ENCODE data around the gene SPN. TPM values are rescaled to one million over a fixed set of nuclear protein-coding genes. Genes with fewer than 3 reads are reported as not detected.
"Not testable (repeated sequence)": the region's sequence is repeated elsewhere in the genome, so short reads cannot be mapped to it uniquely, and the experiment has no call there.

SPN gene
- total and polyA plus RNA-seq, 9 of the 15 experiments (the other 6 are each of a cell fraction or from before 2014, with no cell fraction given), result 24.3 to 225 (median 79.4) TPM

DNA sequence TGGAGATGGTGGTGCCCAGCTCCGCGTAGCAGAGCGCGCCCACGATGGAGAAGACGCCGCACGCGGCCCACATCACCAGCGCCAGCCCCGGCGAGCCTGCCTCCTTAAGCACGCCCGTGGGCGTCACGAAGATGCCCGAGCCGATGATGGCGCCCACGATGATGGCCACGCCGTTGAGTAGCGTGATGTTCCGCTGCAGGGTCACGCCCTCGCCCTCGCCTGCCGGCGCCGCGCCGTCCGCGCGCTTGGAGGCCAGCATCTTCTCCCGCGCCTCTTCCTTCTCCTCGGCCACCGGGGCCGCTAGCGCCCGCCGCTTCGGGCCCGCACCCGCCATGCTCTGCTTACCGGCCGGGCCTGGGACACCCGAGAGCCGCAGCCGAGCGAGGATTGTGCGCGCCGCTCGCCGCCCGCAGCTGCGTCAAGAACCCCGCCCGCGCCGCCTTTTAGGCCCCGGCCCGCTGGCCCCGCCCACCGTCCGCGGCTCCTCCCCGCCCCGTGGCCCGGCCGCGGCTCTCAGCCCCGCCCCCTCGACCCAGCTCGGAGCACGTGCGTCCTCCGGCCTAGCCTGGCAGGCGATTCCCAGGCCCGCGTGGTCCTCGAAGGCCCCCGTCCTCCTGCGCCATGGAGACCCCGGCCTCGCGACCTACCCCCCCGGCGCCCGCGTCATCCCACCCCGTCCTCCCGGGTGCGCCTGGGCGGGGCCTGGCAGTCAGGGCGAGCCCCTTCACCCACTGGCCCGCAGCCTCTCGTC lies 49.6 kb upstream of the SPN start:
- H3K9me3 ChIP-seq (replicated peaks; ENCODE audit: control insufficient read depth, insufficient read depth, low read depth, low read length); POLR2A ChIA-PET; TF ChIP-seq TEAD4 (IDR thresholded peaks at IDR 0.05; ENCODE audit: low read length); FOXM1 (IDR thresholded peaks at IDR 0.05; ENCODE audit: low read depth): not testable (repeated sequence)
- TF ChIP-seq E2F3 (CRISPR knock-in tag; IDR thresholded peaks at IDR 0.05) (peak; percentile 23; the same call in 1 of the 2 replicates), BHLHE40 (IDR thresholded peaks at IDR 0.05; ENCODE audit: low read length) (peak; percentile 86), TEAD4 (CRISPR knock-in tag; IDR thresholded peaks at IDR 0.05; ENCODE audit: borderline replicate concordance) (0 out of 2 replicates have a peak, but pooled peaks have one; percentile 49), ZNF175 (CRISPR knock-in tag; IDR thresholded peaks at IDR 0.05; ENCODE audit: low read depth) (0 out of 2 replicates have a peak, but pooled peaks have one; percentile 50), FOXM1 (CRISPR knock-in tag; IDR thresholded peaks at IDR 0.05; ENCODE audit: low read depth) (peak; percentile 45; the same call in 1 of the 2 replicates), ZNF12 (CRISPR knock-in tag; IDR thresholded peaks at IDR 0.05) (peak; percentile 74; the same call in 1 of the 2 replicates), CCNT2 (IDR thresholded peaks at IDR 0.05; ENCODE audit: borderline replicate concordance, extremely low read depth, insufficient read length, low read depth, low read length) (peak; percentile 27), ZBTB17 (CRISPR knock-in tag; IDR thresholded peaks at IDR 0.05) (peak; percentile 58; the same call in 1 of the 2 replicates), DMBX1 (CRISPR knock-in tag; IDR thresholded peaks at IDR 0.05; ENCODE audit: borderline replicate concordance) (peak; percentile 54; the same call in 1 of the 2 replicates), CREM (IDR thresholded peaks at IDR 0.05; ENCODE audit: low read depth) (peak; percentile 73; the same call in 1 of the 2 replicates)
- TF ChIP-seq, protein P1, sequence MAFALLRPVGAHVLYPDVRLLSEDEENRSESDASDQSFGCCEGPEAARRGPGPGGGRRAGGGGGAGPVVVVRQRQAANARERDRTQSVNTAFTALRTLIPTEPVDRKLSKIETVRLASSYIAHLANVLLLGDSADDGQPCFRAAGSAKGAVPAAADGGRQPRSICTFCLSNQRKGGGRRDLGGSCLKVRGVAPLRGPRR (CRISPR knock-in tag; IDR thresholded peaks at IDR 0.05), result 0 out of 2 replicates have a peak, but pooled peaks have one; percentile 67
- TF ChIP-seq, protein P2, sequence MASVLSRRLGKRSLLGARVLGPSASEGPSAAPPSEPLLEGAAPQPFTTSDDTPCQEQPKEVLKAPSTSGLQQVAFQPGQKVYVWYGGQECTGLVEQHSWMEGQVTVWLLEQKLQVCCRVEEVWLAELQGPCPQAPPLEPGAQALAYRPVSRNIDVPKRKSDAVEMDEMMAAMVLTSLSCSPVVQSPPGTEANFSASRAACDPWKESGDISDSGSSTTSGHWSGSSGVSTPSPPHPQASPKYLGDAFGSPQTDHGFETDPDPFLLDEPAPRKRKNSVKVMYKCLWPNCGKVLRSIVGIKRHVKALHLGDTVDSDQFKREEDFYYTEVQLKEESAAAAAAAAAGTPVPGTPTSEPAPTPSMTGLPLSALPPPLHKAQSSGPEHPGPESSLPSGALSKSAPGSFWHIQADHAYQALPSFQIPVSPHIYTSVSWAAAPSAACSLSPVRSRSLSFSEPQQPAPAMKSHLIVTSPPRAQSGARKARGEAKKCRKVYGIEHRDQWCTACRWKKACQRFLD (CRISPR knock-in tag; IDR thresholded peaks at IDR 0.05), result 0 out of 2 replicates have a peak, but pooled peaks have one; percentile 59
- TF ChIP-seq, protein P3, sequence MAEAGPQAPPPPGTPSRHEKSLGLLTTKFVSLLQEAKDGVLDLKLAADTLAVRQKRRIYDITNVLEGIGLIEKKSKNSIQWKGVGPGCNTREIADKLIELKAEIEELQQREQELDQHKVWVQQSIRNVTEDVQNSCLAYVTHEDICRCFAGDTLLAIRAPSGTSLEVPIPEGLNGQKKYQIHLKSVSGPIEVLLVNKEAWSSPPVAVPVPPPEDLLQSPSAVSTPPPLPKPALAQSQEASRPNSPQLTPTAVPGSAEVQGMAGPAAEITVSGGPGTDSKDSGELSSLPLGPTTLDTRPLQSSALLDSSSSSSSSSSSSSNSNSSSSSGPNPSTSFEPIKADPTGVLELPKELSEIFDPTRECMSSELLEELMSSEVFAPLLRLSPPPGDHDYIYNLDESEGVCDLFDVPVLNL (CRISPR knock-in tag; IDR thresholded peaks at IDR 0.05; ENCODE audit: low read depth), result 0 out of 2 replicates have a peak, but pooled peaks have one; percentile 44

More for the DNA sequence above, 49.6 kb upstream of the SPN start:
- Histone ChIP-seq H3K9ac (ENCODE audit: insufficient read depth in 1 of 2, low read depth in 2 of 2, low read length in 2 of 2) (peak overlapping the region; percentile 75 to 96; a peak in 3 of 4 replicates), H3K79me2 (ENCODE audit: control insufficient read depth, insufficient read depth, low read length) (peaks cover 46% of the 10 kb centered on the region), H3K4me1 (replicated peaks in 1 of 2; ENCODE audit: control insufficient read depth in 2 of 2, insufficient read depth in 2 of 2, low read length in 2 of 2) (peaks cover 0 to 19% of the 10 kb centered on the region in 2 experiments; a peak in 2 of 5 replicates), H3K4me2 (ENCODE audit: insufficient read depth, low read length) (peak overlapping the region; percentile 86), H3K4me3 (peak overlapping the region; percentile 80), H2AFZ (ENCODE audit: low read depth, low read length) (peak overlapping the region; percentile 40; the same call in 1 of the 2 replicates), H3K27ac (ENCODE audit: extremely low read depth, low read depth, low read length) (peak overlapping the region; percentile 77)
- H3K9me1 ChIP-seq (ENCODE audit: control insufficient read depth, insufficient read depth, low read length); H4K20me1 ChIP-seq (replicated peaks; ENCODE audit: control insufficient read depth, insufficient read depth, low read length); CTCF ChIA-PET (ENCODE audit: low intra/inter-chr PET ratio); in situ Hi-C loops (cut with MboI); FAIRE-seq; intact Hi-C loops (cut with micrococcal nuclease); H3K36me3 ChIP-seq (ENCODE audit: control insufficient read depth, insufficient read depth, low read length); H3K27me3 ChIP-seq (ENCODE audit: control insufficient read depth in 2 of 2, insufficient read depth in 2 of 2, low read length in 2 of 2); BruUV-seq (replicated peaks): not testable (repeated sequence)
- peak; percentile 86 for ATAC-seq
- peak; percentile 86 to 94 (median 88) for DNase-seq (ENCODE audit: extremely low read depth in 1 of 4, low spot score in 3 of 4)
- 1% methylated on average over 53 of the region's 100 CpGs for WGBS (ENCODE audit: insufficient coverage, low coverage, missing lambda C conversion rate)
